Brain microvascular endothelial cell (primary cell): ENCODE data around the gene FBLN1.
A peak's percentile ranks its signal among the peaks of the same experiment; 100 is the strongest.

ENCODE experiments used
- DNase-seq: peaks from one replicate; pipeline ENCODE4 v3.0.0-alpha.2; 2020
- H3K27ac ChIP-seq: fragments of 250-450 bp; sonication (Bioruptor Pico); 2 replicates; pipeline ENCODE4 v1.5.1; 2020; ENCODE audit warnings: mild to moderate bottlenecking, moderate library complexity
- H3K27me3 ChIP-seq: fragments of 250-450 bp; sonication (Bioruptor Pico); replicated peaks from 2 replicates; pipeline ENCODE4 v1.5.1; 2020; ENCODE audit warnings: mild to moderate bottlenecking
- H3K36me3 ChIP-seq: fragments of 250-450 bp; sonication (Bioruptor Pico); replicated peaks from 2 replicates; pipeline ENCODE4 v1.5.1; 2020; ENCODE audit warnings: mild to moderate bottlenecking
- H3K4me3 ChIP-seq: 2 replicates; pipeline ENCODE4 v1.5.1; 2011; ENCODE audit warnings: low read depth, mild to moderate bottlenecking, control low read depth, low read length, moderate library complexity
- in situ Hi-C: cut with HindIII; loops from 2 replicates; pipeline ENCODE4 v1.10.0; 2017; ENCODE audit warnings: low sequenced_read_pairs, low pct_ligation_motif_present
- TF ChIP-seq, protein P1 (sequence below): IDR thresholded peaks from 2 replicates; pipeline ENCODE4 v1.5.1; 2011; ENCODE audit warnings: low read depth, mild to moderate bottlenecking, moderate library complexity, low read length, control low read depth, inconsistent platforms; ENCODE audit errors: missing control alignments

FBLN1 gene

DNA sequence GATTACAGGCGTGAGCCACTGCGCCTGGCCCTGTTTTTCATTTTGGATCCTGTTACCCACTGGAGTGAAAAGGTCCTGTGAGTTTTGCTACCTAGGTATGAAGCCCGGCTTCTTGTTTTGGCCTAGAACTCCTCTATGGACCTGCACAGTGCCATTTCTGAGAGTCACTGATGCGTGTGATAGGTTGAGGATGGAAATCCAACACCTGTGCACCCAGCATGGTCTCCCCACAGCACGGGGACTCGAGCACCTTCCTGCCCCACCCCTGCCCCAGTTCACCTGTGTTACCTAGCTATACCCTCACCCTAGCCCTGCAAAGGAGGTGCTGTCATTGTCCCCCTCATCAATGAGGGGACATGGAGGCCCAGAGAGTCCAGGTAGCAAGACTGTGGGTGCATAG is 5.1 kb downstream of the FBLN1 start:
- Histone ChIP-seq H3K36me3 (no peaks in the 10 kb centered on the region), H3K27me3 (no peaks in the 10 kb centered on the region), H3K27ac (no peak overlapping the region), H3K4me3 (no peak overlapping the region)
- no peak for DNase-seq
- TF ChIP-seq, protein P1, sequence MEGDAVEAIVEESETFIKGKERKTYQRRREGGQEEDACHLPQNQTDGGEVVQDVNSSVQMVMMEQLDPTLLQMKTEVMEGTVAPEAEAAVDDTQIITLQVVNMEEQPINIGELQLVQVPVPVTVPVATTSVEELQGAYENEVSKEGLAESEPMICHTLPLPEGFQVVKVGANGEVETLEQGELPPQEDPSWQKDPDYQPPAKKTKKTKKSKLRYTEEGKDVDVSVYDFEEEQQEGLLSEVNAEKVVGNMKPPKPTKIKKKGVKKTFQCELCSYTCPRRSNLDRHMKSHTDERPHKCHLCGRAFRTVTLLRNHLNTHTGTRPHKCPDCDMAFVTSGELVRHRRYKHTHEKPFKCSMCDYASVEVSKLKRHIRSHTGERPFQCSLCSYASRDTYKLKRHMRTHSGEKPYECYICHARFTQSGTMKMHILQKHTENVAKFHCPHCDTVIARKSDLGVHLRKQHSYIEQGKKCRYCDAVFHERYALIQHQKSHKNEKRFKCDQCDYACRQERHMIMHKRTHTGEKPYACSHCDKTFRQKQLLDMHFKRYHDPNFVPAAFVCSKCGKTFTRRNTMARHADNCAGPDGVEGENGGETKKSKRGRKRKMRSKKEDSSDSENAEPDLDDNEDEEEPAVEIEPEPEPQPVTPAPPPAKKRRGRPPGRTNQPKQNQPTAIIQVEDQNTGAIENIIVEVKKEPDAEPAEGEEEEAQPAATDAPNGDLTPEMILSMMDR, result no peak
- in situ Hi-C loops, result no loop called here

DNA sequence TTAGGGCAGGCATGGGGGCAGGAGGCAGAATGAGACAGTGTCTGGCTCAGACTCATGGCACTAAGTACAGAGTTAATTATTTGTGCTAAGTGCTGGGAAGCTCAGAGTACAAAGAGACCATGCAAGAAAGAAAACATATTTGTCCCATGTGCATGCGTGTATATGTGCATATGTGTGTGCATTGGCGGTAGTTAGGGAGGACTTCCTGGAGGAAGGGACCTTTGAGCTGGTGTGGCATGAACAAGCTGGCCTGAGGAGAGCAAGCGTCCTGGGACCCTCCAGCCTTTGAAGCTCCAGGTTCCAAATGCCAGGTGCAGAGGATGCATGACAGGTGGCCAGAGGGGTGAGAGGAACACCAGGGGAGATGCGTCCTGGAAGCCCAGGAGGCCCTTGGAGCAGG is 6.1 kb downstream of the FBLN1 start:
- in situ Hi-C loops, result no loop called here
- no peak overlapping the region for H3K27ac ChIP-seq
- no peak overlapping the region for H3K4me3 ChIP-seq
- H3K36me3 ChIP-seq, result no peaks in the 10 kb centered on the region
- no peaks in the 10 kb centered on the region for H3K27me3 ChIP-seq
- DNase-seq, result no peak
- TF ChIP-seq, protein P1, result no peak

DNA sequence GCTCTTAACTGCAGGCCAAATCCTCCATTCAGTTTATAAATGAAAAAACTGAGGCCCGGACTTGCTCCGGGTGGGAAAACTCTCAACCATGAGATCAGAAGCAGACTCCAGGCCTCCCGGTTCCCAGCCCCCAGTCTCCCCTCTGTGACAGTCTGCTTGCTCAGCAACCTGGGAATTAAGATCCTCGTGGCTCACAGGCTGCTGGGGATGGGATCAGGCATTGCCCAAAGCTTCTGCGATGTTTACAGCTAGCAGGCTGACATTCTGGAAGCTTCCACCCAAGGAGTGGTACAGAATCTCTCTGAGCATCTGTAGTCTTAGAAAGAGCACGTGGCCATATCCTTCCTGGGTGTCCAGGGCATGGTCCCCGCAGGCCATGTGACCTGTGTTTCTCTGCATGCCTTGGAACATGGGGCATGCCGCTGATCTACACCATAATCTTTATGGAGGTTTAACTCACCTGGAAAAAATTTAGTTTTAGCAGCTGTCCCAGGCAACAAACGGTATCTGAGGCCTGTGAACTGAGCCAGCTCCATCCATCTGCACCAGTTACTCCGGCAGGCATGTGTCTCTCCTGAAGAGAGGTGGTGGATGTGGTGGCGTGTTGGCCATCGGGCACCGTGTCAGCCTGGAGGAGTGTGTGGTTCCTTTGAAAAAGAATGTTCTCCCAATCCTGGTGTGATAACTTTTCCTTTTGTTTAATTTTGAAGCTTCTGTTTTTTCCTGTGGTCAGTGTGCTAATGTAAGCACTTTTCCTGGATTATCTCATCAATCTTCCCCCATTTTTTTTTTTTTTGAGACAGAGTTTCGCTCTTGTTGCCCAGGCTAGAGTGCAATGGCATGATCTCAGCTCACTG is 7.9 kb downstream of the FBLN1 start:
- in situ Hi-C loops, result no loop called here
- DNase-seq, result no peak
- H3K4me3 ChIP-seq, result no peak overlapping the region
- H3K36me3 ChIP-seq, result no peaks in the 10 kb centered on the region
- H3K27me3 ChIP-seq, result no peaks in the 10 kb centered on the region
- TF ChIP-seq, protein P1, result no peak
- H3K27ac ChIP-seq, result no peak overlapping the region

DNA sequence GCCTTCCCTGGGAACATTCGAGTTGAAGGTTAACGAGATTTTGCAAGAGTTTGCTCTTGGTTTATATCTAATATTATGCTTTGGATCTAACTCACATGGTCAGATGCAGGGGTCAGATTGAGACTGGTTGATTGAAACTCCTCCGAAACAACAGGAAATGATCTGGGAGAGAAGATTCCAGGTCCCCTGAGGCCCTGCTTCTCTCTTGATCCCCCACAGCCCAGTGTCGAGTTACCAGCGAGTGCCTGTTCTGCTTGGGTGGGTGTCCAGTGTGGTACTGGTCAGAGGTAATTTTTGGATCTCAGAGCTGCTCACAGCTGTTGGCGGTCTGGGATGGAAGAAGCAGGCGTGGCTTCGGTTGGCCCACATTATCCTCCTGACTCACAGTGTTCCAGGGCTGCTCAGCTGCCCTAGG is 9.2 kb downstream of the FBLN1 start:
- TF ChIP-seq, protein P1, result no peak
- peak; percentile 70 for DNase-seq
- in situ Hi-C loops, result no loop called here
- peak overlapping the region; percentile 52 for H3K27ac ChIP-seq
- H3K36me3 ChIP-seq, result no peaks in the 10 kb centered on the region
- no peaks in the 10 kb centered on the region for H3K27me3 ChIP-seq
- H3K4me3 ChIP-seq, result no peak overlapping the region

DNA sequence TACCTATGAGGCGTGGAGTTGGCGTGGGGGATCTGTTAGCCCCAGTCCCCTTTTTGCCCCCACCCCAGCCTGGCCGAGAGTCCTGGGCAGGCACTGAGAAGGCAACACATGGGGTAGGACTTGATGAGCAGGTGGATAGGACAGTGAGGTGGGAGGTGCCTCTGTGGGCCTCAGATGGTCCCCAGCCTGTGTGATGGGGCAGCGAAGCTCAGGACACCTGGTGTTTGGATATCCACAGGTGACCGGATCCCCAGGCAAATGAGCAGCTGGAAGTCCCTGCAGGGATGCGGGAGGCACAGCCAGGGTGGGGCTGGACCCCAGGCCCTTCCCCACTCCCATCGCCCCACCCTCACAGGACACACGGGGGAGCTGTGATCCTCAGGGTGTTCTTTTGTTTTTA is 9.7 kb downstream of the FBLN1 start:
- H3K27ac ChIP-seq, result peak overlapping the region; percentile 52
- DNase-seq, result no peak
- in situ Hi-C loops, result no loop called here

More for the DNA sequence above, 9.7 kb downstream of the FBLN1 start:
- H3K4me3 ChIP-seq, result no peak overlapping the region
- TF ChIP-seq, protein P1, result peak; percentile 10
- no peaks in the 10 kb centered on the region for H3K27me3 ChIP-seq
- H3K36me3 ChIP-seq, result no peaks in the 10 kb centered on the region
